Left forelimb (tissue), 1 donor: ENCODE measurements around the gene CASK.
"Not testable (repeated sequence)": the region's sequence is repeated elsewhere in the genome, so short reads cannot be mapped to it uniquely, and the experiment has no call there.

ENCODE experiments used
- DNase-seq: peaks from one replicate; pipeline ENCODE4 v3.0.0-alpha.2; 2018; ENCODE audit warnings: low spot score

CASK gene

DNA sequence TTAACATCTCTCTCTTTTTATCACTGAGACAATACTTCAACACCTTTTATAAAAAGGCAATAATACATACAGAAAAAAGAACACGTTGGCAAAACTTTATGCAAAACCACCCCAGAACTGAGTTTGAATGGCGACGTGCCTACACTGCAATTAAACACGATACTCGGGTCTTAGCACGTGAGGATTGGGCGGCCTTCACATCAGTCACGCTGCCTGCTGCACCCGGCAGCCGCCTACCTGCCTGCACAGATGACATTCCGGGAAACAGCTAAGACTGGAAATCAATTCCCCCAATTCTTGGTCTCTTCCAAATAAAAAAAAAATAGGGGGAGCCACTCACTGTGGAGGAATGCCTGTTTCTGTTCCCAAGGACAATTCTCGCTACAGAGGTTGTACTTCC lies 408.0 kb downstream of the CASK start:
- DNase-seq, result no peak

DNA sequence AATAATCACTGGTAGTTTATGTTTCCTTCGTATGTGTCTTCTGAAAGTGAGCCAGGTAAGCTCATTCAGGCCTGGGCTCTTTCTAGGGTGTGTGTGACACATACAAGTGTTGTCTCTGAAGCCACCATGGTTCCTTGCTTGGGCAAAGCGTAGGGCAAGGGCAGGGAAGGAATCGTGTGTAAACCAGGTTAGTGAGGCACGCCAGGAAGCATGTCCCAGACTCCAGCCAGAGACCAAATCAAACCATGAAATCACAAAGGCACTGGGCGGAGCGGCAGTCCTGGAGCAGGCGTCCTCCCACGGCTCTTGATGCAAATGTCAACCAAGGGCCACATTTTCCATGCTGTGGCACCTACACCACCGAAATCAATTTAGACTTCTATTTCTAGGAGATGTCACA lies 409.2 kb downstream of the CASK start:
- DNase-seq, result no peak

DNA sequence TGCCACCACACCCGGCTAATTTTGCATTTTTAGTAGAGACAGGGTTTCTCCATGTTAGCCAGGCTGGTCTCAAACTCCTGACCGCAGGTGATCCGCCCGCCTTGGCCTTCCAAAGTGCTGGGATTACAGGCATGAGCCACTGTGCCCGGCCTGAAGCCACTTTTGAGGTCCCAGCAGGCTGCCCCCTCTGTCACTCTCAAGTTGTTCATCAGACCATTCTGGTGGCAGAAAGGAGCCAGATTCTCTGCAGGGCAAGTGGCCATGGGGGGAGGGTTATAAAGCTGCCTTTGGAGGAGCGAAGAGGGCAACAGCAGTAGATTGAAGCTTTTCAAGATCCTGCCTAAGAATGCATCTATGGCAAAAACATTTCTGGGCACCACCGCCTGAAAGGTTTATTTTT lies 410.5 kb downstream of the CASK start:
- DNase-seq, result not testable (repeated sequence)

DNA sequence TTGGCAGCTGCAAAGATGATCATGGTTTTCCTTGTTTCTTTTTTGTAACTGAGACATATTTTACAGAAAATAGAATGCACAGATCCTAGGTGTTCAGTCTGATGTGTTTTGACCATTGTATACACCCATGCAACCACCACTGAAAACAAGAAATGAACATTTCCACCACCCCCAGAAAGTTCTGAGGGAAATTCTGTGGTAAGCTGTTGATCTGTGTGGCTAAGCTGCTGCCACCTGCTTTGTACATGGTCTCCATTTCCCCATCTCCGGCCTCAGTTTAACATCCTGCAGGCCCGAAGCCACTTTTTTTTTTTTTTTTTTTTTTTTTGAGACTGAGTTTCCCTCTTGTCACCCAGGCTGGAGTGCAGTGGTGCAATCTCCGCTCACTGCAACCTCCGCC lies 411.0 kb downstream of the CASK start:
- DNase-seq, result no peak

DNA sequence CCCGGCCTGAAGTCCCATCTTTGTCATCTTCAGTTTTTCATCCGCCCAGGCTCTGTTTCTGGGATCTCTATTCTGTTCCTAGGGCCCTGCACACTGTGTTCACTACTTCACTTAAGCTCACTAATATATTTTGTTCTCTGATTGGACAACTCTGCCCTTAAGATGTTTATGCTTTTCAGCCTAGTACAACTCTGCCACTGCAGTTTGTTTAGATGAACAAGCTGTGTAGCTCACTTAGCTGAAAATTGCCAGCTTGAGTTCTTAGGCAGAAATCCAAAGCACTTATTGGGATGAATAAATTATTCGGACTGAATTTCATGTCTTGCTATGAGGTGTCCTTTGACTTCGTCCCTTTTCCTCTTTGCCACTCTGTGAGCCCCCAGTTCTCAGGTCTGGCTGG lies 415.4 kb downstream of the CASK start:
- DNase-seq, result no peak

DNA sequence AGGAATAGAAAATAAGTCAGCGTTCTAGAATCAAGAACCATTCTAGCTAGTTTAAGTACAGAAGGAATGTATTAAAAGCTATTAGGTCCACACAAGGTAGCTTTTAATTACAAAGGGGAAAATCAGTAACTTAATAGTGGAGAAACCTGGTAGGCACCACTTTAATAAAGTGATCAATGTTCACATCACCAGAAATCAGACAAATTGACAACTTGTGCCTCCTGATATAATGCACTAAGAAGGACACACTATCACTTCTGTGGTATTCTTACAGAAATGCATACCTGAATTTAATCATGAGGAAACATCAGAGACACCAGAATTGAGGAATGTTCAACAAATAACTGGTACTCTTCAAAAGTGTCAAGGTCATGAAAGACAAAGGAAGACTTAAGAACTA lies 421.4 kb downstream of the CASK start:
- DNase-seq, result no peak

DNA sequence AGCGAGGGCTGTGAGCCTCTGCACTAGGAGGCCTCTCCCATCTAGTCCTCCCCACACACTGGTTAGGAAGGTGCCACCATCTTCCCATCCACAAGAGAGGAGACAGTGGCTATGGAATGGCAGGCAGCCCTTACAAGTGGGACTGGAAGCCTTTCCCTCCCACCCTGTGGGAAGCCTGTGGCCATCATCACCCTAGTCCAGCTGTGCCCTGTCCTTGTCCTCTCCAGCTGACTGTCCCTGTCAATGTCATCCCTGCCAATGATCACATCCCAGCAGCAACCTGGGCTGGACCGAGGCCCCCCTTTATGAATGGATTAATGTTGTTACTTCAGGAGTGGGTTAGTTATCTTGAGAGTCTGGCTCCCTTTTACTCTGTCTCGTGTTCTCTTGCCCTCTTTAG lies 423.4 kb downstream of the CASK start:
- DNase-seq, result no peak

DNA sequence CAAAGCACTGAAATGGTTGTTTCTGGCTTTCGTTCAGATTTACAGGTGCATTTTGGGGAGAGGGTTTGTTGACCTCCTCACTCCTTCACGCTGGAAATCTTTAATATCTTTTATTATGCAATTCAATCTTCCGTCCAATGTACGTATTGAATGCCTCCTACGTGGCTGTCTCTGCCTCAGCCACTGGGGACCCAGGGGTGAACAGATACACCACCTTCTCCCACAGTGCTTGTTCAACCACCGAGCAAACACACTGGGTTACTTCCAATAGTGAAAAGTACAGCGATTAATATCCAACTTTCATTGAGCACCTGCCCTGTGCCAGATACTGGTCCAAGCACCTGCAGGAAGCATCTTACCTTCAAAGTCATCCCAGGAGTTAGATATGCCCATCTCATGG lies 424.2 kb downstream of the CASK start:
- no peak for DNase-seq

DNA sequence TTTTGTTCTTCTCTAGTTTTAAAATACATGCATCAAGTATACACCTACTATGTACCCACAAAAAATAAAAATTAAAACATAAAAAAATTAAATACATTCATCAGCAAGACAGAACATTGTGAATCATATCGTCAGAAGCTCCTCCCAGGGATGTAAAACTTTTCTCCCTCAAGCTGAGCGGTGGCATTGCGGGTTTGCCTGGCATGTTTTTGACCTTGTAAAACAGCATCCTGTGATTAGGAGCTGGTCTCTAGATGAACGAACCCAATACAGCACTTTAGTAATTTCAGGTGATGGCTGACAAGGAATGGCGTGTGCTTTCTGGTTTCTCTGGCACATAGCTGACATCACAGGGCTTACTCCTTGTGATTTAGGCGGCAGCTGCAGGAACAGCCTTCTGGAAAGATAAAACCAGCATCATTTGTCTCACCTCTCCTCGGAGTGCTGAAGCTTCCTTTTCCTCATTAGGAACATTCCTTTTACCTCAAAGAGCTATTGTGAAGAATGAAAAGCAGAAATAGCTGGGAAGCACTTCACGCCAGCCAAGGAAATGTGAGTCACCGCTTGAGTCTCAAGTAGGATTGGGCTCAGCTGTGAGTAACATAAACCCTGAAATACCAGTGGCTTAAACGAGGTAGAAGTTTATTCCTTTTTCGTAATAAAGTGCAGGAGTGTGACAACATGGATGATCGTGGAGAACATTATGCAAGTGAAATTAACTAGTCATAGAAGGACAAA lies 431.9 kb downstream of the CASK start:
- DNase-seq, result no peak

DNA sequence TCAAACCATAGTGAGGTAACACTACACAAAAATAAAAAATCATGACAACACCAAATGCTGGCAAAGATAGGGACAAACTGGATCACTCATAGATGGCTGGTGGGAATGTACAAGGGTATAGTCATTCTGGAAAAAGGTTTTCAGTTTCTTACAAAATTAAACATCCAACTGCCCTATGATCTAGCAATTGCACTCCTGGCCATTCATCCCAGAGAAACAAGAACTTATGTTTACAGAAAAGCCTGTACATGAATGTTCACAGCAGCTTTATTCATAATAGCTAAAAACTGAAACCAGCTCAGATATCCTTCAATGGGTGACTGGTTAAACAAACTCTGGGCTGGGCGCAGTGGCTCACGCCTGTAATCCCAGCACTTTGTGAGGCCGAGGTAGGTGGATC lies 432.9 kb downstream of the CASK start:
- no peak for DNase-seq

DNA sequence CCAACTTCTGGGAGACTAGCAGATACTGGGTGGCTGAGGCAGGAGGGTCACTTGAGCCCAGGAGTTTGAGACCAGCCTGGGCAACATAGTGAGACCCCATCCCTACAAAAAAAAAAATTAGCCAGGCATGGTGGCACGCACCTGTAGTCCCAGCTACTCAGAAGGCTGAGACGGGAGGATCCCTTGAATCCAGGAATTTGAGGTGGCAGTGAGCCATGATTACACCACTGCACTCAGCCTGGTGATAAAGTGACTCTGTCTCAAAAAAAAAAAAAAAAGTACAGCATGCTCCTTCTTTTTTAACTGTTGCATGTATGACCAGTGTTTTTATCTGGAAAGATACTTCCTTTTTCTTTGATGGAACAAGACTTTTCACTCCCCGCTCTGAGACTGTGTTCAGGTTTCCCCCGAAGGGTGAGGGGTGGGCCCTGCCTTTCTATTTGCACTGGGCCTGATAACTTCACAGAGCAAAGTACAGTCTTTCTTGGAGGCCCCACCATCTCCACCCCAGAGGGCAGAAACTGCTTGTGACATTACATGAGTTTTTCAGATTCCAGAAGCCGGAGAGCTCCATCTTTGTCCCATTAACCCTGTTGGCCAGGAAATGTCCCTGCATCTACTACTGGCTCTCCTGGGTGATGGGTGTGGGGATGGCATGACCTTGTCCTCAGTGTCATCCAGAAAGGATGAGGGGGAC lies 441.1 kb downstream of the CASK start:
- no peak for DNase-seq

DNA sequence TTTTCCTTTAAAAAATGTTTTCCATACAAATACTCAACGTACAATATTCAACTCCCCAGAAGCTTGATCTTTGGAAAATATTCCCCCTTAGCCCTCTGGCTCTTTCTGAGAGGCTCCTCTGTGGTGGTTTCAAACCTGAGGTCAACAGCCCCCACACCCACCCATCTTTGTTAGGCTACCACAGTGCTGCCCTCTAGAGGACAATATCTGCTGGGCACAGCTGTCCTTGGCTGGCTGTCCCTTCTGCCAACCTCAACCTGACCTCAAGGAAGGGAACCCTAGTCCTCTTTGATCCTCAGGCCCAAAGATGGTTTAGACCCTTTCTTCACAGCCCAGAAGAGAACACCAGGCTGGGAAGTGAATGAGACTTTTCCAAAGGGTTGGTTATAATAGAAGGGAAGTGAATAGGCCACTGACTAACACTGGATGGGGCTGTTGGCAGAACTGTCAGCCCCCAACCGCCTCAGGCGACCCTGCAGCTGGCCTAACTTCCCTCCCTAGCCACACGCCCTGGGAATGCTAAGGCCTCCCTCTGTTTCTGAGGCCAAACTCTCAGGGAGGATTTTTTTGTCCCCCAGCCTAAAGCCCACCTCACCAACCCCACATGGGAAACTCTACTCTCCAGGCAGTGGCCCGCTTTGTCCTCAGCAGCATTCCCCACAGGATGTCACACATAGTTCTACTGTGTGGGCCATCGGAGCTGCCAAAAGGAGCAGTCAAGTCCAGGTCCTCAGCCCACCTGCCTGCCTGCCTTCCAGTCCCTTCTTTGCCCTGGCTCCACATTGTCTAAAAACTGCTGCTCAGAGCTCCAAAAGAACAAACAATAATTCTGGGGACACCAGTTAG lies 441.9 kb downstream of the CASK start:
- DNase-seq, result no peak

DNA sequence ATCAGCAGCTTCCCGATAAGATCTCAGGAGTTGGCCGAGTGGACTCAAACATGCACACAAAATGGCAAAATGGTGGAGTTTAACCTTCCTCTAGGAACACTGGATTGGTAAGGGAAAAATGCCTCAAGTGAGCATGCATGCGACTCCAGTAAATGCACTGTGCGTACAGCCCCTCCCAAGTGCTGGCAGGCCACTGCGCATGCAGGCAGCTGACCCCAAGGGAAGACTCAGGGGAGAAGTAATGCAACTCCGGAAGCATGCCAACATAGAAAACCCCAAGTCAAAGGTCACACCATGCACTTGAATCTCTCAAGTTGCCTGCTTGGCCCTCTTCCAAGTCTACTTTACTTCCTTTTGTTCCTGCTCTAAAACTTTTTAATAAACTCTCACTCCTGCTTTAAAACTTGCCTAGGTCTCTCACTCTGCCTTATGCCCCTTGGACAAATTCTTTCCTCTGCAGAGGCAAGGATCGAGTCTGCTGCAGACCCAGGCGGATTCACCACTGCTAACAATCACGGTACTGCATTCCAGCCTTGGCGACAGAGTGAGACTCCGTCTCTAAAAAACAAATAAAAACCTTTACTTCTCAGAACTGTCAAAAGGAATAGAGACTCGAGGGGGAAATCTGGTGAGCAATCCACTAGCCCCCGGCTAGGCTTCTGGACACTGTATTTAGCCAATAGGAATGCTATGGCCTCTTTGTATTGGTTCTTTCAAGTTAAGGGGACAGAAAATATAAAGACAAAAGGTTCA lies 442.7 kb downstream of the CASK start:
- DNase-seq, result no peak

DNA sequence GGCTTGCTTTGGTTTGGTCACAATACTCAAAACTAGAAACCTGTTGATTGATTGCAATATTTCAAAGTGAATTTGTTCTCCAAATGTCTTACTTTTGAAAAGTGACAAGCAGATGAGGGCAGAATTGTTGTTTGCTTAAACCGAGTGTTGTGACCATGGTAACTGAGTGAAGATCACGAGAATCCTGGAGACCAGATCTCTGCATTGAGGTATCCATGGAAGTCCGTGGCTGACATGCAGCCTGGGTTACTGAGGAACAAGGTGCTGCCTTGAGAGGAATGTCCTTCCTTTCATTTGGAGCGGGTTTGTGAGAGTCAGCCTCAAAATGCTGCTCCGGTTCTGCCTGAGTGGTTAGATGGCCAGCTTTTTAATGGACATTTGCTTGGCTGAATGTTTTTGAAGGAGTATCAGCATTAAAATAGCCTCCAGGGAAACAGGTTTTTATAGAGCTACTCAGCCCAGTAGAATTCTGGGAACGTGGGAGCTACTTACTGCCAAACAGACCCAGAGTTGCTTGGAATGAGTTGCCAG lies 444.9 kb downstream of the CASK start:
- no peak for DNase-seq

DNA sequence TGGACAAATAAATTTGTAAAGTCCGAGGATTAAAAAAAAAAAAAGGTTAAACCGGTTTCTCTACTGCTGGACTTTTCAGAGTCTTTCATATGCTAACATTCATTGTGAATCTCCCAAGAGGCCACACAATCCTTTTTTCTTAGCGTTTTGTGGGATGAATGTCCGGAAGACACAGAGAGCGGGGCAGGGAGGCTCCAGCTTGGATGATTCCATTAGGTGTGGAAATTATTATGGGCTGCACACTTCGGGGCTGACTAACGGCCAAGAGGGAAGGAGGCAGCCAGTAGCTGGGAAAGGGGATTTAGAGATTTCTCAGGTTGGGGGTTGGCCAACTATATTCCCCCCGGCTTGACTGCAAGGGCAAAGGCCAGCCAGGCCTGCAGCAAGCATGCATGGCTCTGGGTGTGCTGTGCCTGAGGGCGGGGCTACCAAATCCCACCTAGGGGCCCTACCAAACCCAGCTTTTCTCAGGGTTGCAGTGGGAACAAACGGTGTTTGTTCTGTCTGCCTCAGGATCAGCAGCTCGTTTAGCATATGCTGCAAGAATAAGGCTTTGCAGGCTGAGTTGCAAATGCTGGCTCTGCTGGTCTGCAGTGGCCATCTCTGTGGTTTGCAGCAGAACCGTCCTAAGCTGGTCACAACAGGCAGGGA lies 447.6 kb downstream of the CASK start:
- DNase-seq, result no peak

DNA sequence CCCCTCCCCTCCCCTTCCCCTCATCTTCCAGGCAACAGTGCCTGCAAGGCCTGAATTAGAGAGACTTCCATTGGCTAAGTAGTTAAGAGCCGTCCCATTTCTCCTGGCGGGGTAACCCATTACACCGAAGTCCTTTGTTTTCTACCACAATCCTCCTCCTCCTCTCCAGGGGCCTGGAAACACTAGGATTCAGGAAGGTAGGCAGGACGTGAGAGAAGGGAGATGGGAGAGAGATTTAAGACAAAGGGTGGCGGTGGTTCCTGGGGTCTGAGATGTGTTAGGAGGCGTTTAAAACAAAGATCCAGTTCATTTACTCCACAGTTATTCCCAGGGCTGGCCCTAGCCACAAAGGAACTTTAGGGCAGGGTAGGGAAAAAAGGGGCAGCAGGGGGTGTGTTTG lies 448.2 kb downstream of the CASK start:
- no peak for DNase-seq

DNA sequence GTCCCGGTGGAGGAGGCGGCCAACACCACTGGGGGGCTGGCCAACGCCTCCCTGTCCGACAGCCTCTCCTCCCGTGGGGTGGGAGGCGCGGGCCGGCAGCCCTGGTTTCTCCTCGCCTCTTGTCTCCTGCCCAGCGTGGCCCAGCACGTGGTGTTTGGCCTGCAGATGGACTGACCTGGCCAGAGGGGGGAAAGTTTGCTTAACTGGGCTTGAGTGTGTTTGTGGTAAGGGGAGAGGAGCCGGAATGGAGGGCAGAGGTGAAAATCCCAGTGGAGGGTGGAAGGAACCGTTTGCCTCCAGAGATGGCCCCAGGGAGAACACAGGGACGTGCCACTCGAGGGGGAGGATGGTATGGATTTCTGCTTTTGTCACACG lies 448.6 kb downstream of the CASK start:
- no peak for DNase-seq

DNA sequence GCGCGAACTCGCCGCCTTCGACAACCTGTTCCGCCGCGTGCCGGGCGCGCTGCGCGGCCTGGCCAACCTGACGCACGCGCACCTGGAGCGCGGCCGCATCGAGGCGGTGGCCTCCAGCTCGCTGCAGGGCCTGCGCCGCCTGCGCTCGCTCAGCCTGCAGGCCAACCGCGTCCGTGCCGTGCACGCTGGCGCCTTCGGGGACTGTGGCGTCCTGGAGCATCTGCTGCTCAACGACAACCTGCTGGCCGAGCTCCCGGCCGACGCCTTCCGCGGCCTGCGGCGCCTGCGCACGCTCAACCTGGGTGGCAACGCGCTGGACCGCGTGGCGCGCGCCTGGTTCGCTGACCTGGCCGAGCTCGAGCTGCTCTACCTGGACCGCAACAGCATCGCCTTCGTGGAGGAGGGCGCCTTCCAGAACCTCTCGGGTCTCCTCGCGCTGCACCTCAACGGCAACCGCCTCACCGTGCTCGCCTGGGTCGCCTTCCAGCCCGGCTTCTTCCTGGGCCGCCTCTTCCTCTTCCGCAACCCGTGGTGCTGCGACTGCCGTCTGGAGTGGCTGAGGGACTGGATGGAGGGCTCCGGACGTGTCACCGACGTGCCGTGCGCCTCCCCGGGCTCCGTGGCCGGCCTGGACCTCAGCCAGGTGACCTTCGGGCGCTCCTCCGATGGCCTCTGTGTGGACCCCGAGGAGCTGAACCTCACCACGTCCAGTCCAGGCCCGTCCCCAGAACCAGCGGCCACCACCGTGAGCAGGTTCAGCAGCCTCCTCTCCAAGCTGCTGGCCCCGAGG lies 449.2 kb downstream of the CASK start:
- DNase-seq, result no peak

DNA sequence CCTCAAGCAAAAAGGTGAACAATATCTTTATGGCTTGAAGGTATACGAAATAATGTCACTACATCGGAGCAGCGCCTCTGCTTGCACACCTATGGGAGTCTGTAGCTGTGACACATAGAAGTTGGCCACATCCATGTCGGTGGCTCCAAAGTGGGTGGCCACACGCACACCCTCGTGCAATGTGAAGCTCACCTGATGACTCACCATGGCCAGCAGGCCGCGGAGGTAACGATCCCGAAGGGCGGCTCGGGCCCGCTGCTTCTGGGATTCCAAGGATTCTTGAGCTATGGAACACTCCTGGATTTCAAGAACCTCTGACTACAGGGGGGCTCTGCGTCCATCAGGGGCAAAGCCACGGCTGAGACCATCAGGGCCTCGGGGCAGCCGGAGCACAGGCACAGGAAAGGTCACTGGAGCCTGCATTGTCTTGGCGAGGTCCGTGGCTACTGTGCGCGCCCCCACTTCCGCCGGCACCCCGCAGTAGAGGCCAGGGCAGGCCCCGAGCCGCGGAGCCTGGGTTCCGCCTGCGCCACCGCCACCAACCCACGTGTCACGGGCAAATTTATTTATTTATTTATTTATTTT lies 451.0 kb downstream of the CASK start:
- DNase-seq, result no peak

DNA sequence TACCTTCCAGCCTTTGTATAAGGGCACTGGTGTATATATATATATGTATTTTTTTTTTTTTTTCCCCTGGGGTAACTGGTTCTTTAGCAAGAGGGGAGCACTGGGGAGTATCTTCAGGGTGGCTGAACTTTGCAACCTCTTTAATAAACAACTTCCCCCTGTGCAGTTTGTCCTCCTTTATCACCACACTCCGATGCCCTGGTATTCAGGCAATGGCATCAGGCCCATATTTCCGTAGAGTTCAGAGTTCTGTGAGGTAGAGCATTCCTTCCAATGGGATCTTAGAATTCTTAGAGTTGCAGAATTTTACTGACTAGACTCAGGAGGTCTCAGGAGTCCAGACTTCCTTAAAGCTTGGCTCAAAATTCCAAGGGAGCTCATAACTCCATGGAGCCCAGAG lies 451.6 kb downstream of the CASK start:
- DNase-seq, result no peak
